Ovary (tissue), 3 donors: ENCODE measurements around the gene OLA1.

Source experiments
- EP300 ChIP-seq: sonication (generic); formaldehyde crosslinking; IDR thresholded peaks from one replicate; pipeline ENCODE4 v1.6.1; 2017; ENCODE audit warnings: antibody characterized with exemption
- POLR2A ChIP-seq: fragments of 450-650 bp; IDR thresholded peaks from one replicate; pipeline ENCODE4 v1.6.1; 2017; ENCODE audit warnings: antibody characterized with exemption, mild to moderate bottlenecking, moderate library complexity
- TF ChIP-seq, protein P1 (sequence below), 3 donors: fragments of 450-650 bp in 2 of 3; fragments of 200-600 bp in 1 of 3; IDR thresholded peaks; one replicate each; pipeline versions ENCODE4 v1.5.1 to v1.8.0; 2016 to 2022; ENCODE audit warnings: antibody characterized with exemption in 3 of 3, mild to moderate bottlenecking in 1 of 3
- donor health status: DM: no; HTN: no; CAD: no.

DNA sequence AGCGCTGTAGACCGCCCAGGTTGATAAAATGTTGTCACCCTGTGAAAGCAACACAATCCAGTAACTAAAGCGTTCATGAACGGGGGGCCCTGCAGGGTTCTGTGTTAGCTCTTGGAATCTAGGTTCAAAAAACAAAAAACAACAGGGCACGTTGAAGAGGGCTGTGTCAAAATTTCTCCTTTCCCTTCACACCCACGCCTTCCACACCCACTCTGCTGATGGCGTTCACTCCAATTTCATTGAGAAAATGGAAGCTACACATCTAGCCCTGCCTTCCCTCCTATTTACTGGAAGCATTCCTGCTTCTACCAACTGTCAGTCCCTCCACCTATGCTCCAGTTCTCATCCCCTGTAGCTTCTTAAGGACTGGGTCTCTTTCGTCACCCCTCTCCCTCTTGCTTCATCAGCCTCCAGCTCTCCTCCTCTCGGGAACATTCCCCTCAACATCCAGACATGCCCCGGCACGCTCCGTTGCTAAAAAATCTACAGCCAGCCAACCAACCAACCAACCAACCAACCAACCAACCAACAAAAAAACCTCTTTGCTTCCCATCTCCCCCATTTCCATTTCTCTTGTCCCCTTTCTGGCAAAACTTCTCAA, 184.7 kb downstream of the OLA1 start:
- TF ChIP-seq, protein P1, sequence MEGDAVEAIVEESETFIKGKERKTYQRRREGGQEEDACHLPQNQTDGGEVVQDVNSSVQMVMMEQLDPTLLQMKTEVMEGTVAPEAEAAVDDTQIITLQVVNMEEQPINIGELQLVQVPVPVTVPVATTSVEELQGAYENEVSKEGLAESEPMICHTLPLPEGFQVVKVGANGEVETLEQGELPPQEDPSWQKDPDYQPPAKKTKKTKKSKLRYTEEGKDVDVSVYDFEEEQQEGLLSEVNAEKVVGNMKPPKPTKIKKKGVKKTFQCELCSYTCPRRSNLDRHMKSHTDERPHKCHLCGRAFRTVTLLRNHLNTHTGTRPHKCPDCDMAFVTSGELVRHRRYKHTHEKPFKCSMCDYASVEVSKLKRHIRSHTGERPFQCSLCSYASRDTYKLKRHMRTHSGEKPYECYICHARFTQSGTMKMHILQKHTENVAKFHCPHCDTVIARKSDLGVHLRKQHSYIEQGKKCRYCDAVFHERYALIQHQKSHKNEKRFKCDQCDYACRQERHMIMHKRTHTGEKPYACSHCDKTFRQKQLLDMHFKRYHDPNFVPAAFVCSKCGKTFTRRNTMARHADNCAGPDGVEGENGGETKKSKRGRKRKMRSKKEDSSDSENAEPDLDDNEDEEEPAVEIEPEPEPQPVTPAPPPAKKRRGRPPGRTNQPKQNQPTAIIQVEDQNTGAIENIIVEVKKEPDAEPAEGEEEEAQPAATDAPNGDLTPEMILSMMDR (IDR thresholded peaks at IDR 0.05) = no peak
- TF ChIP-seq POLR2A (no peak), EP300 (no peak)
